ENCODE results near the gene NUP133. TPM values are rescaled to one million over a fixed set of nuclear protein-coding genes. Genes with fewer than 3 reads are reported as not detected.
"Not testable (repeated sequence)": the region's sequence is repeated elsewhere in the genome, so short reads cannot be mapped to it uniquely, and the experiment has no call there.

NUP133 gene
- total RNA-seq, 2 experiments from 2014 or later: 36.9 to 38.2 TPM

GRCh38 chr1:229536982-229537381, 28.8 kb upstream of the NUP133 start:
- Mint-ChIP-seq H3K36me3 (ENCODE audit: low read depth) (peaks cover 56% of the 10 kb centered on the region), H3K4me1 (peaks cover 10% of the 10 kb centered on the region), H3K27ac (no peak overlapping the region), H3K27me3 (no peaks in the 10 kb centered on the region), H3K9me3 (no peaks in the 10 kb centered on the region), H3K4me3 (no peak overlapping the region)
- POLR2A ChIA-PET: interaction anchor here (0.6 to 1.5 kb wide), 2 partner anchors 22 to 562 kb away, joined by 3 read pairs; partner anchors contain the start of gene ABCB10
- CTCF ChIA-PET: no interaction called here
- DNase-seq: no peak

GRCh38 chr1:229535230-229535629, 27.1 kb upstream of the NUP133 start:
- H3K36me3 Mint-ChIP-seq (ENCODE audit: low read depth): peaks cover 56% of the 10 kb centered on the region
- no peak for DNase-seq
- ChIA-PET CTCF (interaction anchor here (0.7 to 1.1 kb wide), 2 partner anchors 22 to 427 kb away, joined by 4 to 5 read pairs; no protein-coding TSS in a partner anchor), POLR2A (interaction anchor here (1.2 kb wide), 2 partner anchors 10 to 22 kb away, joined by 3 read pairs; no protein-coding TSS in a partner anchor)
- H3K4me1 Mint-ChIP-seq: peaks cover 9% of the 10 kb centered on the region
- H3K27me3 Mint-ChIP-seq: no peaks in the 10 kb centered on the region
- no peak overlapping the region for H3K4me3 Mint-ChIP-seq
- H3K9me3 Mint-ChIP-seq: no peaks in the 10 kb centered on the region
- no peak overlapping the region for H3K27ac Mint-ChIP-seq

- CTCF ChIA-PET: interaction anchor here (1.2 kb wide), 1 partner anchor 27 kb away, joined by 3 read pairs; no protein-coding TSS in a partner anchor
- H3K9me3 Mint-ChIP-seq: no peaks in the 10 kb centered on the region
- no peak overlapping the region for H3K27ac Mint-ChIP-seq
Observed at GRCh38 chr1:229531326-229531725, 23.2 kb upstream of the NUP133 start.

GRCh38 chr1:229529639-229530038, 21.5 kb upstream of the NUP133 start:
- Mint-ChIP-seq H3K4me1 (peaks cover 3% of the 10 kb centered on the region), H3K9me3 (no peaks in the 10 kb centered on the region), H3K27me3 (no peaks in the 10 kb centered on the region), H3K36me3 (ENCODE audit: low read depth) (peaks cover 58% of the 10 kb centered on the region), H3K4me3 (no peak overlapping the region), H3K27ac (no peak overlapping the region)
- no peak for DNase-seq
- ChIA-PET POLR2A (interaction anchor here (0.8 to 1.1 kb wide), 2 partner anchors 9 to 21 kb away, joined by 3 to 4 read pairs; partner anchors contain the start of gene NUP133), CTCF (interaction anchor here (1.4 kb wide), 1 partner anchor 9 kb away, joined by 4 read pairs; no protein-coding TSS in a partner anchor)

More at GRCh38 chr1:229531326-229531725, 23.2 kb upstream of the NUP133 start:
- DNase-seq: no peak
- Mint-ChIP-seq H3K4me3 (no peak overlapping the region), H3K36me3 (ENCODE audit: low read depth) (peaks cover 55% of the 10 kb centered on the region), H3K4me1 (no peaks in the 10 kb centered on the region), H3K27me3 (no peaks in the 10 kb centered on the region)
- POLR2A ChIA-PET: interaction anchor here (1.0 kb wide), 1 partner anchor 23 kb away, joined by 3 read pairs; the partner anchor contains the start of gene NUP133

GRCh38 chr1:229526695-229527094, 18.6 kb upstream of the NUP133 start:
- peaks cover 54% of the 10 kb centered on the region for H3K36me3 Mint-ChIP-seq (ENCODE audit: low read depth)
- peaks cover 3% of the 10 kb centered on the region for H3K4me1 Mint-ChIP-seq
- no peaks in the 10 kb centered on the region for H3K9me3 Mint-ChIP-seq
- no peaks in the 10 kb centered on the region for H3K27me3 Mint-ChIP-seq
- H3K27ac Mint-ChIP-seq: no peak overlapping the region
- CTCF ChIA-PET: interaction anchor here (0.5 to 1.6 kb wide), 4 partner anchors 9 to 43 kb away, joined by 3 to 4 read pairs (median 4); partner anchors contain the start of gene NUP133
- H3K4me3 Mint-ChIP-seq: no peak overlapping the region
- no peak for DNase-seq
- POLR2A ChIA-PET: interaction anchor here (1.0 to 1.5 kb wide), 3 partner anchors 12 to 32 kb away, joined by 3 to 5 read pairs (median 3); partner anchors contain the start of gene ABCB10

- DNase-seq: no peak
- peaks cover 3% of the 10 kb centered on the region for H3K4me1 Mint-ChIP-seq
- ChIA-PET CTCF (no interaction called here), POLR2A (no interaction called here)
- no peak overlapping the region for H3K27ac Mint-ChIP-seq
- H3K27me3 Mint-ChIP-seq: no peaks in the 10 kb centered on the region
- no peak overlapping the region for H3K4me3 Mint-ChIP-seq
- H3K36me3 Mint-ChIP-seq (ENCODE audit: low read depth): peaks cover 42% of the 10 kb centered on the region
- no peaks in the 10 kb centered on the region for H3K9me3 Mint-ChIP-seq
Observed at GRCh38 chr1:229523052-229523451, 14.9 kb upstream of the NUP133 start.

GRCh38 chr1:229514578-229515275, 6.6 kb upstream of the NUP133 start:
- ChIA-PET POLR2A (interaction anchor here (1.2 kb wide), 1 partner anchor 43 kb away, joined by 4 read pairs; no protein-coding TSS in a partner anchor), CTCF (interaction anchor here (0.6 to 2.7 kb wide), 7 partner anchors 8 to 260 kb away, joined by 3 to 11 read pairs (median 3); partner anchors contain the start of gene ABCB10)
- no peak overlapping the region for H3K27ac Mint-ChIP-seq
- peaks cover 7% of the 10 kb centered on the region for H3K4me1 Mint-ChIP-seq
- H3K36me3 Mint-ChIP-seq (ENCODE audit: low read depth): peaks cover 6% of the 10 kb centered on the region
- DNase-seq: peak; percentile 54
- H3K27me3 Mint-ChIP-seq: no peaks in the 10 kb centered on the region
- H3K4me3 Mint-ChIP-seq: no peak overlapping the region
- H3K9me3 Mint-ChIP-seq: no peaks in the 10 kb centered on the region

- CTCF ChIA-PET; H3K27ac Mint-ChIP-seq; POLR2A ChIA-PET; H3K4me3 Mint-ChIP-seq; H3K27me3 Mint-ChIP-seq; H3K9me3 Mint-ChIP-seq; H3K36me3 Mint-ChIP-seq (ENCODE audit: low read depth); DNase-seq: not testable (repeated sequence)
- peaks cover 31% of the 10 kb centered on the region for H3K4me1 Mint-ChIP-seq
Observed at GRCh38 chr1:229511625-229512024, 3.5 kb upstream of the NUP133 start.

GRCh38 chr1:229511201-229511600, 3.1 kb upstream of the NUP133 start:
- POLR2A ChIA-PET; H3K36me3 Mint-ChIP-seq (ENCODE audit: low read depth); H3K4me3 Mint-ChIP-seq; H3K27ac Mint-ChIP-seq; DNase-seq; H3K27me3 Mint-ChIP-seq; H3K9me3 Mint-ChIP-seq: not testable (repeated sequence)
- CTCF ChIA-PET: interaction anchor here (1.5 kb wide), 1 partner anchor 253 kb away, joined by 3 read pairs; no protein-coding TSS in a partner anchor
- H3K4me1 Mint-ChIP-seq: peaks cover 35% of the 10 kb centered on the region

- Mint-ChIP-seq H3K27ac (peak overlapping the region; percentile 89), H3K36me3 (ENCODE audit: low read depth) (peaks cover 3% of the 10 kb centered on the region)
- POLR2A ChIA-PET: interaction anchor here (2.3 kb wide), 2 partner anchors 167 to 251 kb away, joined by 4 to 8 read pairs; partner anchors contain the start of gene CCSAP
Observed at GRCh38 chr1:229509576-229509975, 1.4 kb upstream of the NUP133 start.

GRCh38 chr1:229508823-229509337, 739 bp upstream of the NUP133 start:
- ChIA-PET POLR2A (interaction anchor here (0.6 to 2.4 kb wide), 22 partner anchors 11 to 1022 kb away, joined by 3 to 24 read pairs (median 4); partner anchors contain the start of genes ABCB10, CCSAP and RAB4A), CTCF (interaction anchor here (1.0 to 2.5 kb wide), 3 partner anchors 50 to 254 kb away, joined by 3 to 14 read pairs (median 3); partner anchors contain the start of gene ABCB10)
- Mint-ChIP-seq H3K27ac (peak overlapping the region; percentile 89), H3K4me3 (peak overlapping the region; percentile 83), H3K4me1 (peaks cover 35% of the 10 kb centered on the region), H3K9me3 (no peaks in the 10 kb centered on the region), H3K36me3 (ENCODE audit: low read depth) (peaks cover 4% of the 10 kb centered on the region), H3K27me3 (no peaks in the 10 kb centered on the region)
- no peak for DNase-seq

More at GRCh38 chr1:229509576-229509975, 1.4 kb upstream of the NUP133 start:
- H3K4me3 Mint-ChIP-seq: peak overlapping the region; percentile 83
- DNase-seq: no peak
- peaks cover 34% of the 10 kb centered on the region for H3K4me1 Mint-ChIP-seq
- H3K27me3 Mint-ChIP-seq: no peaks in the 10 kb centered on the region
- no peaks in the 10 kb centered on the region for H3K9me3 Mint-ChIP-seq
- CTCF ChIA-PET: interaction anchor here (1.3 to 2.5 kb wide), 2 partner anchors 49 to 251 kb away, joined by 3 to 14 read pairs; partner anchors contain the start of gene ABCB10

GRCh38 chr1:229507502-229507901, 639 bp downstream of the NUP133 start:
- H3K27ac Mint-ChIP-seq: peak overlapping the region; percentile 89
- H3K9me3 Mint-ChIP-seq: no peaks in the 10 kb centered on the region
- no peaks in the 10 kb centered on the region for H3K27me3 Mint-ChIP-seq
- peak overlapping the region; percentile 83 for H3K4me3 Mint-ChIP-seq
- CTCF ChIA-PET: interaction anchor here (1.0 to 2.5 kb wide), 5 partner anchors 12 to 804 kb away, joined by 3 to 14 read pairs (median 3); partner anchors contain the start of gene ABCB10
- peaks cover 4% of the 10 kb centered on the region for H3K36me3 Mint-ChIP-seq (ENCODE audit: low read depth)
- H3K4me1 Mint-ChIP-seq: peaks cover 35% of the 10 kb centered on the region
- POLR2A ChIA-PET: interaction anchor here (0.6 to 2.4 kb wide), 17 partner anchors 8 to 1533 kb away, joined by 3 to 24 read pairs (median 5); partner anchors contain the start of genes ABCB10, CCSAP and FAM89A
- no peak for DNase-seq
